Mesenchymal stem cell (in vitro differentiated cells and primary cell): Measurements from ENCODE around the gene TMEM218.
A peak's percentile ranks its signal among the peaks of the same experiment; 100 is the strongest.

ENCODE experiments used
- DNase-seq: peaks from one replicate; pipeline ENCODE4 v3.0.0-alpha.2; 2013
- H2AFZ ChIP-seq: one replicate; pipeline ENCODE4 v1.6.1; 2013; ENCODE audit warnings: low read depth, mild to moderate bottlenecking, control low read depth, inconsistent platforms, low read length, moderate library complexity
- H2AK5ac ChIP-seq: 2 replicates; pipeline ENCODE4 v1.6.1; 2013; ENCODE audit warnings: low read length, moderate library complexity, mild to moderate bottlenecking, inconsistent platforms; ENCODE audit not compliant: severe bottlenecking
- H2BK120ac ChIP-seq: one replicate; pipeline ENCODE4 v1.6.1; 2013; ENCODE audit warnings: low read depth, mild to moderate bottlenecking, inconsistent platforms, low read length, moderate library complexity
- H2BK12ac ChIP-seq, 2 experiments: one replicate each; pipeline ENCODE4 v1.6.1; 2013; ENCODE audit warnings: inconsistent platforms in 2 of 2, low read length in 2 of 2, mild to moderate bottlenecking in 2 of 2, moderate library complexity in 2 of 2, control low read depth in 1 of 2
- H2BK15ac ChIP-seq: one replicate; pipeline ENCODE4 v1.6.1; 2013; ENCODE audit warnings: mild to moderate bottlenecking, low read depth, inconsistent platforms; ENCODE audit not compliant: poor library complexity, severe bottlenecking
- H2BK5ac ChIP-seq: 2 replicates; pipeline ENCODE4 v1.6.1; 2013; ENCODE audit warnings: low read depth, mild to moderate bottlenecking, low read length, control low read depth, inconsistent platforms; ENCODE audit not compliant: poor library complexity, severe bottlenecking
- H3K14ac ChIP-seq, 2 experiments: one replicate each; pipeline ENCODE4 v1.6.1; 2013; ENCODE audit warnings: inconsistent platforms in 2 of 2, low read length in 2 of 2, control low read depth in 1 of 2, mild to moderate bottlenecking in 1 of 2, moderate library complexity in 1 of 2
- H3K18ac ChIP-seq, 2 experiments: one replicate each; pipeline ENCODE4 v1.6.1; 2013; ENCODE audit warnings: inconsistent platforms in 2 of 2, low read length in 2 of 2, control low read depth in 1 of 2, low read depth in 1 of 2, mild to moderate bottlenecking in 1 of 2
- H3K23ac ChIP-seq, 2 experiments: one replicate each; pipeline ENCODE4 v1.6.1; 2013; ENCODE audit warnings: inconsistent platforms in 2 of 2, low read length in 2 of 2, mild to moderate bottlenecking in 2 of 2, moderate library complexity in 2 of 2, control low read depth in 1 of 2
- H3K27ac ChIP-seq: 2 replicates; pipeline ENCODE4 v1.5.1; 2013; ENCODE audit warnings: mild to moderate bottlenecking, moderate library complexity, low read length, control low read depth, inconsistent platforms; ENCODE audit not compliant: poor library complexity, severe bottlenecking
- H3K27me3 ChIP-seq, 2 experiments: 2 replicates each; pipeline versions ENCODE4 v1.6.1 to v1.7.0; 2013; ENCODE audit warnings: low read length in 2 of 2, mild to moderate bottlenecking in 2 of 2, moderate library complexity in 2 of 2, control low read depth in 1 of 2, inconsistent platforms in 1 of 2; ENCODE audit not compliant: control insufficient read depth in 1 of 2, insufficient read depth in 1 of 2
- H3K36me3 ChIP-seq, 2 experiments: 2 replicates each; pipeline versions ENCODE4 v1.6.1 to v1.7.0; 2013; ENCODE audit warnings: low read length in 2 of 2, control low read depth in 1 of 2, inconsistent platforms in 1 of 2, low read depth in 1 of 2, mild to moderate bottlenecking in 1 of 2; ENCODE audit not compliant: insufficient read depth in 2 of 2, control insufficient read depth in 1 of 2
- H3K4ac ChIP-seq, 2 experiments: one replicate each; pipeline ENCODE4 v1.6.1; 2013; ENCODE audit warnings: inconsistent platforms in 2 of 2, low read length in 2 of 2, mild to moderate bottlenecking in 2 of 2, moderate library complexity in 2 of 2, control low read depth in 1 of 2, low read depth in 1 of 2
- H3K4me1 ChIP-seq: 2 replicates; pipeline ENCODE4 v1.6.1; 2013; ENCODE audit warnings: low read depth, low read length, control low read depth; ENCODE audit not compliant: control insufficient read depth, insufficient read depth
- H3K4me2 ChIP-seq: 2 replicates; pipeline ENCODE4 v1.6.1; 2013; ENCODE audit warnings: low read length, mild to moderate bottlenecking, inconsistent platforms; ENCODE audit not compliant: poor library complexity, severe bottlenecking
- H3K4me3 ChIP-seq, 2 experiments: 2 replicates each; pipeline versions ENCODE4 v1.5.1 to v1.7.0; 2013; ENCODE audit warnings: low read length in 2 of 2, mild to moderate bottlenecking in 2 of 2, control low read depth in 1 of 2, low read depth in 1 of 2; ENCODE audit not compliant: insufficient read depth in 1 of 2
- H3K79me1 ChIP-seq: replicated peaks from 2 replicates; pipeline ENCODE4 v1.6.1; 2013; ENCODE audit warnings: mild to moderate bottlenecking, control low read depth, low read length, inconsistent platforms; ENCODE audit not compliant: poor library complexity, severe bottlenecking
- H3K9ac ChIP-seq: 2 replicates; pipeline ENCODE4 v1.7.0; 2013; ENCODE audit warnings: mild to moderate bottlenecking, low read length, moderate library complexity
- H3K9me3 ChIP-seq: 2 replicates; pipeline ENCODE4 v1.7.0; 2013; ENCODE audit warnings: mild to moderate bottlenecking, low read length; ENCODE audit not compliant: control insufficient read depth
- H4K8ac ChIP-seq: one replicate; pipeline ENCODE4 v1.6.1; 2013; ENCODE audit warnings: inconsistent platforms, mild to moderate bottlenecking, low read length, moderate library complexity
- H4K91ac ChIP-seq: one replicate; pipeline ENCODE4 v1.6.1; 2013; ENCODE audit warnings: mild to moderate bottlenecking, low read length, inconsistent platforms
- WGBS: methylation state at CpG from one replicate; pipeline ENCODE4 v1.1.7; 2013; ENCODE audit warnings: mixed read lengths; 5-methylcytosine and 5-hydroxymethylcytosine counted together

The TMEM218 gene

GRCh38 chr11:125085301-125086081 is 25.9 kb downstream of the TMEM218 start:
- H3K27me3 ChIP-seq = no peaks in the 10 kb centered on the region
- H3K14ac ChIP-seq = peak overlapping the region in 1 of 2 experiments; percentile 13
- peak overlapping the region in 1 of 2 experiments; percentile 1 for H3K18ac ChIP-seq
- WGBS = 92% methylated on average over 20 of the region's 20 CpGs
- peak overlapping the region in 1 of 2 experiments; percentile 50 for H2BK12ac ChIP-seq
- H4K91ac ChIP-seq = peak overlapping the region; percentile 54
- H3K23ac ChIP-seq = no peak overlapping the region
- peaks cover 12% of the 10 kb centered on the region for H3K4me1 ChIP-seq
- no peak overlapping the region for H2AK5ac ChIP-seq
- H3K27ac ChIP-seq = no peak overlapping the region
- no peaks in the 10 kb centered on the region for H3K79me1 ChIP-seq
- H2BK15ac ChIP-seq = no peak overlapping the region
- H3K4ac ChIP-seq = no peak overlapping the region
- DNase-seq = no peak
- H2AFZ ChIP-seq = no peak overlapping the region
- H3K4me2 ChIP-seq = no peak overlapping the region
- H3K4me3 ChIP-seq = no peak overlapping the region
- no peak overlapping the region for H2BK120ac ChIP-seq
- H3K36me3 ChIP-seq = no peaks in the 10 kb centered on the region
- no peaks in the 10 kb centered on the region for H3K9me3 ChIP-seq
- no peak overlapping the region for H3K9ac ChIP-seq
- H2BK5ac ChIP-seq = no peak overlapping the region
- H4K8ac ChIP-seq = no peak overlapping the region

DNA sequence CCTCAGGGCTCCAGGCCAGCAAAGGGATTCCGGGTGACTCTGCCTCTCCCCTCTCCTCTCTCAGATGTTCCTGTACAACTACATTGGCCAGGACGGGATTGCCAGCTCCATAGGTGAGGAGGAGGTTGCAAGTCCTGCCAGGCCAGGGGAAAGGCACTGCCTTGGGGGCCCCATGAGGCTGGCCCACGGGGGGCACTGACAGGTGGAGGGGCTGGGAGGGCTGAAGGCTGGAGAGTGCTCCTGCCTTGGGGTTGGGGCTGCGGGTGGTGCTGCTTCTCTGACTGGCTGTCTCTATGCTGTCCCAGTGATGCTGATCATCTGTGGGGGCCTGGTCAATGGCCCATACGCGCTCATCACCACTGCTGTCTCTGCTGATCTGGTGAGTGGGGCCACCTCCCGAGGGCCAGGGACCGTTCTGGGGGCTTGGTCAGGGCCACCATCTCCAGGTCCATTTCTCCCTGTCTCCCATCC is 26.6 kb downstream of the TMEM218 start:
- H2BK12ac ChIP-seq = peak overlapping the region in 1 of 2 experiments; percentile 50
- no peak overlapping the region for H2AFZ ChIP-seq
- H2BK5ac ChIP-seq = no peak overlapping the region
- H3K4me1 ChIP-seq = peaks cover 12% of the 10 kb centered on the region
- H2BK120ac ChIP-seq = no peak overlapping the region
- no peak overlapping the region for H3K27ac ChIP-seq
- peak overlapping the region in 1 of 2 experiments; percentile 18 for H3K18ac ChIP-seq
- no peak overlapping the region for H3K4me2 ChIP-seq
- H3K9ac ChIP-seq = no peak overlapping the region
- no peak overlapping the region for H2BK15ac ChIP-seq
- no peak overlapping the region for H2AK5ac ChIP-seq
- no peak overlapping the region for H3K4ac ChIP-seq
- no peak overlapping the region for H3K4me3 ChIP-seq
- DNase-seq = no peak
- H3K36me3 ChIP-seq = no peaks in the 10 kb centered on the region
- H3K27me3 ChIP-seq = no peaks in the 10 kb centered on the region
- H3K23ac ChIP-seq = no peak overlapping the region
- H3K9me3 ChIP-seq = no peaks in the 10 kb centered on the region
- no peak overlapping the region for H3K14ac ChIP-seq
- 87% methylated on average over 7 of the region's 8 CpGs for WGBS
- no peaks in the 10 kb centered on the region for H3K79me1 ChIP-seq
- no peak overlapping the region for H4K8ac ChIP-seq
- no peak overlapping the region for H4K91ac ChIP-seq

- Histone ChIP-seq H3K4me2 (no peak overlapping the region), H3K9ac (no peak overlapping the region), H3K27me3 (no peaks in the 10 kb centered on the region), H3K9me3 (no peaks in the 10 kb centered on the region), H4K91ac (no peak overlapping the region), H4K8ac (no peak overlapping the region), H2AK5ac (no peak overlapping the region), H2BK120ac (no peak overlapping the region), H3K14ac (peak overlapping the region in 1 of 2 experiments; percentile 12), H3K4me1 (peaks cover 19% of the 10 kb centered on the region), H3K79me1 (no peaks in the 10 kb centered on the region), H2AFZ (no peak overlapping the region), H2BK12ac (peak overlapping the region in 1 of 2 experiments; percentile 81), H3K4ac (peak overlapping the region; percentile 40 to 56), H3K4me3 (no peak overlapping the region), H2BK5ac (no peak overlapping the region), H3K23ac (no peak overlapping the region), H2BK15ac (peak overlapping the region; percentile 85), H3K18ac (peak overlapping the region; percentile 14 to 74), H3K36me3 (no peaks in the 10 kb centered on the region), H3K27ac (no peak overlapping the region)
- 98% methylated on average over 11 of the region's 11 CpGs for WGBS
- DNase-seq = no peak
These were observed 27.4 kb downstream of the TMEM218 start for GRCh38 chr11:125084057-125084416.

- Histone ChIP-seq H3K36me3 (no peaks in the 10 kb centered on the region), H3K23ac (no peak overlapping the region), H3K4ac (peak overlapping the region; percentile 10 to 69), H3K79me1 (no peaks in the 10 kb centered on the region), H3K14ac (peak overlapping the region in 1 of 2 experiments; percentile 70), H2BK12ac (peak overlapping the region; percentile 47 to 81), H3K9me3 (no peaks in the 10 kb centered on the region), H4K91ac (peak overlapping the region; percentile 83), H3K27ac (peak overlapping the region; percentile 1), H2BK5ac (no peak overlapping the region), H2AK5ac (no peak overlapping the region), H3K4me3 (no peak overlapping the region), H3K4me1 (peaks cover 22% of the 10 kb centered on the region), H2AFZ (peak overlapping the region; percentile 34), H4K8ac (peak overlapping the region; percentile 88), H3K27me3 (no peaks in the 10 kb centered on the region), H2BK120ac (peak overlapping the region; percentile 51), H3K18ac (peak overlapping the region; percentile 87 to 93), H3K9ac (no peak overlapping the region), H3K4me2 (no peak overlapping the region), H2BK15ac (no peak overlapping the region)
- no peak for DNase-seq
- 78% methylated on average over 11 of the region's 11 CpGs for WGBS
These were observed 27.9 kb downstream of the TMEM218 start for GRCh38 chr11:125083312-125084056.
